GM18502 (cell line): Measurements from ENCODE around the gene PRG3.
"Not testable (repeated sequence)": the region's sequence is repeated elsewhere in the genome, so short reads cannot be mapped to it uniquely, and the experiment has no call there.

Experiments used
- ATAC-seq: cut with Tn5 transposase; IDR thresholded peaks from one replicate; pipeline ENCODE4 v1.9.1; 2021; ENCODE audit warnings: mild to moderate bottlenecking; ENCODE audit not compliant: unreplicated experiment, poor library complexity

The PRG3 gene

GRCh38 chr11:57363131-57364080 is 17.5 kb downstream of the PRG3 start:
- no peak for ATAC-seq

- no peak for ATAC-seq
Observed at GRCh38 chr11:57361926-57362325, 19.0 kb downstream of the PRG3 start.

- ATAC-seq: not testable (repeated sequence)
Observed at GRCh38 chr11:57361420-57361819, 19.5 kb downstream of the PRG3 start.

GRCh38 chr11:57360991-57361390 is 20.0 kb downstream of the PRG3 start:
- no peak for ATAC-seq

GRCh38 chr11:57359896-57360690 is 20.9 kb downstream of the PRG3 start:
- ATAC-seq: no peak

GRCh38 chr11:57359396-57359795 is 21.6 kb downstream of the PRG3 start:
- ATAC-seq: no peak

- no peak for ATAC-seq
Observed at GRCh38 chr11:57358991-57359390, 22.0 kb downstream of the PRG3 start.

- ATAC-seq: no peak
Observed at GRCh38 chr11:57358543-57358961, 22.4 kb downstream of the PRG3 start.

- no peak for ATAC-seq
Observed at GRCh38 chr11:57357856-57358255, 23.1 kb downstream of the PRG3 start.

GRCh38 chr11:57357310-57357709 is 23.6 kb downstream of the PRG3 start:
- ATAC-seq: no peak

- ATAC-seq: no peak
Observed at GRCh38 chr11:57356268-57356667, 24.7 kb downstream of the PRG3 start.

GRCh38 chr11:57354699-57355098 is 26.3 kb downstream of the PRG3 start:
- ATAC-seq: no peak

GRCh38 chr11:57353852-57354251 is 27.1 kb downstream of the PRG3 start:
- ATAC-seq: no peak

GRCh38 chr11:57353446-57353845 is 27.5 kb downstream of the PRG3 start:
- ATAC-seq: no peak

GRCh38 chr11:57353036-57353435 is 27.9 kb downstream of the PRG3 start:
- ATAC-seq: no peak

GRCh38 chr11:57349491-57350274 is 31.3 kb downstream of the PRG3 start:
- ATAC-seq: peak; percentile 47

GRCh38 chr11:57348636-57349313 is 32.2 kb downstream of the PRG3 start:
- no peak for ATAC-seq

GRCh38 chr11:57348052-57348451 is 32.9 kb downstream of the PRG3 start:
- no peak for ATAC-seq

- no peak for ATAC-seq
Observed at GRCh38 chr11:57347336-57347735, 33.6 kb downstream of the PRG3 start.
